Measurements from ENCODE around the gene HDGFL2. TPM values are rescaled to one million over a fixed set of nuclear protein-coding genes. Genes with fewer than 3 reads are reported as not detected.

The HDGFL2 gene
- total and polyA plus RNA-seq, 12 donors: 20.5 to 40.9 (median 28.0) TPM

GRCh38 chr19:4542896-4543841 is 71.1 kb downstream of the HDGFL2 start:
- Histone ChIP-seq H3K27me3 (peaks cover 0 to 3% (median 0%) of the 10 kb centered on the region in 7 donors), H3K27ac (peak overlapping the region in 2 of 10 donors; percentile 22 to 88), H3K9me3 (peaks cover 0 to 12% (median 0%) of the 10 kb centered on the region in 11 donors), H3K4me1 (peaks cover 0 to 35% (median 0%) of the 10 kb centered on the region in 9 donors), H3K4me3 (peak overlapping the region in 3 of 10 donors; percentile 8 to 44 (median 15)), H3K36me3 (peaks cover 0 to 27% (median 0%) of the 10 kb centered on the region in 9 donors)
- ATAC-seq: peak in 1 of 8 donors; percentile 18
- intact Hi-C loops (cut with DNase I): no loop called here
- WGBS, 2 donors: 86 to 92% methylated on average over 65 to 77 of the region's 77 CpGs
- no peak for TF ChIP-seq CTCF (IDR thresholded peaks at IDR 0.05)
- DNase-seq: no peak

GRCh38 chr19:4543842-4544647 is 71.9 kb downstream of the HDGFL2 start:
- peak overlapping the region in 2 of 10 donors; percentile 22 to 88 for H3K27ac ChIP-seq
- H3K4me3 ChIP-seq: peak overlapping the region in 1 of 10 donors; percentile 44
- no peak for TF ChIP-seq CTCF (IDR thresholded peaks at IDR 0.05)
- WGBS, 2 donors: 94% methylated on average over 53 to 87 of the region's 87 CpGs
- H3K36me3 ChIP-seq: peaks cover 0 to 36% (median 0%) of the 10 kb centered on the region in 9 donors
- ATAC-seq (peak in 2 of 8 donors; percentile 3 to 11), DNase-seq (no peak)
- peaks cover 0 to 12% (median 0%) of the 10 kb centered on the region in 11 donors for H3K9me3 ChIP-seq
- no peaks in the 10 kb centered on the region for H3K27me3 ChIP-seq
- intact Hi-C loops (cut with DNase I): no loop called here
- H3K4me1 ChIP-seq: peaks cover 0 to 39% (median 0%) of the 10 kb centered on the region in 9 donors

GRCh38 chr19:4547303-4548237 is 75.5 kb downstream of the HDGFL2 start:
- DNase-seq (no peak), ATAC-seq (peak in 3 of 8 donors; percentile 22 to 31 (median 31))
- no peak overlapping the region for H3K4me3 ChIP-seq
- peaks cover 0 to 66% (median 0%) of the 10 kb centered on the region in 9 donors for H3K36me3 ChIP-seq
- TF ChIP-seq CTCF (IDR thresholded peaks at IDR 0.05): peak in 5 of 9 donors; percentile 13 to 37 (median 20)
- H3K27ac ChIP-seq: no peak overlapping the region
- 68 to 74% methylated on average over 31 to 32 of the region's 32 CpGs for WGBS, 2 donors
- intact Hi-C loops (cut with DNase I): no loop called here
- no peaks in the 10 kb centered on the region for H3K9me3 ChIP-seq
- H3K27me3 ChIP-seq: no peaks in the 10 kb centered on the region
- H3K4me1 ChIP-seq: peaks cover 0 to 9% (median 0%) of the 10 kb centered on the region in 9 donors

All from heart right ventricle (tissue), 16 donors.